Lung (tissue), 12 donors: ENCODE data around the gene CCNQ. TPM values are rescaled to one million over a fixed set of nuclear protein-coding genes. Genes with fewer than 3 reads are reported as not detected.

Source experiments
- ATAC-seq: fragments of 200-7000 bp; cut with Tn5 transposase; one replicate; pipeline ENCODE4 v1.9.1; 2020; ENCODE audit warnings: moderate number of reproducible peaks; ENCODE audit not compliant: insufficient read depth, low FRiP score
- DNase-seq, 3 donors: peaks; one replicate each; pipeline ENCODE4 v3.0.0-alpha.2; 2013 to 2017
- H3K27ac ChIP-seq, 2 donors: one replicate each; pipeline ENCODE4 v1.5.1; 2013; ENCODE audit warnings: mild to moderate bottlenecking in 2 of 2, moderate library complexity in 2 of 2, control low read depth in 1 of 2, inconsistent platforms in 1 of 2, low read depth in 1 of 2, low read length in 1 of 2
- H3K27me3 ChIP-seq, 3 donors: one replicate each; pipeline ENCODE4 v1.5.1; 2013; ENCODE audit warnings: low read length in 2 of 3; ENCODE audit not compliant: control insufficient read depth in 3 of 3, insufficient read depth in 3 of 3
- H3K36me3 ChIP-seq, 4 donors: one replicate each; pipeline ENCODE4 v1.5.1; 2013; ENCODE audit warnings: low read length in 4 of 4, mild to moderate bottlenecking in 1 of 4, moderate library complexity in 1 of 4; ENCODE audit not compliant: control insufficient read depth in 4 of 4, insufficient read depth in 4 of 4
- H3K4me1 ChIP-seq, 5 donors: one replicate each; pipeline ENCODE4 v1.5.1; 2013; ENCODE audit warnings: low read length in 5 of 5, mild to moderate bottlenecking in 2 of 5, moderate library complexity in 1 of 5; ENCODE audit not compliant: control insufficient read depth in 5 of 5, insufficient read depth in 5 of 5
- H3K4me3 ChIP-seq: one replicate; pipeline ENCODE4 v1.5.1; 2013; ENCODE audit warnings: mild to moderate bottlenecking, control low read depth, moderate library complexity
- H3K9ac ChIP-seq, 2 donors: one replicate each; pipeline ENCODE4 v1.5.1; 2013; ENCODE audit warnings: low read length in 2 of 2, control low read depth in 1 of 2; ENCODE audit not compliant: insufficient read depth in 1 of 2
- H3K9me3 ChIP-seq, 4 donors: one replicate each; pipeline ENCODE4 v1.5.1; 2013; ENCODE audit warnings: low read length in 3 of 4, mild to moderate bottlenecking in 1 of 4, moderate library complexity in 1 of 4; ENCODE audit not compliant: control insufficient read depth in 4 of 4, insufficient read depth in 3 of 4
- WGBS, 2 donors: extraction: QIAGEN DNeasy Blood & Tissue Kit; methylation state at CpG; one replicate each; pipeline ENCODE4 v1.1.7; 2013; 5-methylcytosine and 5-hydroxymethylcytosine counted together
- polyA plus RNA-seq, 2 donors: library from polyadenylated mRNA; stranded (reverse); fragments of 200-250 nt; gene quantifications; one replicate each; pipeline ENCODE4 v1.2.1, GENCODE V29; 2013
- total RNA-seq, 2 donors: library from RNA; depleted of rRNA in 1 of 2; stranded (reverse); fragments of >200 nt in 1 of 2; gene quantifications; one replicate each; pipeline ENCODE4 v1.2.1, GENCODE V29; 2014 to 2021
- TF ChIP-seq, protein P1 (sequence below): IDR thresholded peaks from 2 replicates; pipeline ENCODE4 v1.5.1; 2012; ENCODE audit warnings: mild to moderate bottlenecking; ENCODE audit errors: control extremely low read depth, extremely low read depth
- donor health status: control.
- donor health status: control.
- donor health status: Bipolar disorder and iron deficiency.
- donor health status: healthy.
- donor health status: DM: yes; HTN: yes; CAD: no.

The CCNQ gene
- total and polyA plus RNA-seq, 4 donors, result 14.2 to 46.4 (median 24.9) TPM

DNA sequence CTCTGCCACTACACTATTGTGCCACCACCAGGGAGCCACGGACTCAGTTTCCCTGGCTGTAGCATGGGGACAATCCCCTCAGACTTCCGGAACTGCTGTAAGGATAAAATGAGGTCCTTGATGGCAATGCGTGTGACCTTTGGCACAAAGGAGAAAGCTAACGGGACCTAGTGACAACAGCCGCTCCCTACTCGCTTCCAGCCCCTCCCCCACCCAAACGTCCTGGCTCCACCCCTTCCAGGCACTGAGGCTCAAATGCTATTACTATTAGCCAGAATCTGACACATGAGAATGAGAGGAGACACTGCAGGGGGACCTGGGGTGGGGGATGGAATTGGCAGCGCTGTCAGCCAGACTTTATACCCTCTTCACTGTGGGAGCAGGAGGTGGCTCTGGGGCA lies 42.7 kb upstream of the CCNQ start:
- Histone ChIP-seq H3K4me3 (no peak overlapping the region), H3K36me3 (no peaks in the 10 kb centered on the region), H3K9ac (no peak overlapping the region), H3K27me3 (peaks cover 26 to 47% (median 26%) of the 10 kb centered on the region in 3 donors), H3K9me3 (peaks cover 0 to 8% (median 0%) of the 10 kb centered on the region in 4 donors), H3K27ac (no peak overlapping the region), H3K4me1 (peaks cover 0 to 5% (median 2%) of the 10 kb centered on the region in 5 donors)
- WGBS, 2 donors, result 12 to 28% methylated on average over 7 to 8 of the region's 8 CpGs
- DNase-seq (peak in 1 of 3 donors; percentile 11), ATAC-seq (no peak)
- TF ChIP-seq, protein P1, sequence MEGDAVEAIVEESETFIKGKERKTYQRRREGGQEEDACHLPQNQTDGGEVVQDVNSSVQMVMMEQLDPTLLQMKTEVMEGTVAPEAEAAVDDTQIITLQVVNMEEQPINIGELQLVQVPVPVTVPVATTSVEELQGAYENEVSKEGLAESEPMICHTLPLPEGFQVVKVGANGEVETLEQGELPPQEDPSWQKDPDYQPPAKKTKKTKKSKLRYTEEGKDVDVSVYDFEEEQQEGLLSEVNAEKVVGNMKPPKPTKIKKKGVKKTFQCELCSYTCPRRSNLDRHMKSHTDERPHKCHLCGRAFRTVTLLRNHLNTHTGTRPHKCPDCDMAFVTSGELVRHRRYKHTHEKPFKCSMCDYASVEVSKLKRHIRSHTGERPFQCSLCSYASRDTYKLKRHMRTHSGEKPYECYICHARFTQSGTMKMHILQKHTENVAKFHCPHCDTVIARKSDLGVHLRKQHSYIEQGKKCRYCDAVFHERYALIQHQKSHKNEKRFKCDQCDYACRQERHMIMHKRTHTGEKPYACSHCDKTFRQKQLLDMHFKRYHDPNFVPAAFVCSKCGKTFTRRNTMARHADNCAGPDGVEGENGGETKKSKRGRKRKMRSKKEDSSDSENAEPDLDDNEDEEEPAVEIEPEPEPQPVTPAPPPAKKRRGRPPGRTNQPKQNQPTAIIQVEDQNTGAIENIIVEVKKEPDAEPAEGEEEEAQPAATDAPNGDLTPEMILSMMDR, result no peak

DNA sequence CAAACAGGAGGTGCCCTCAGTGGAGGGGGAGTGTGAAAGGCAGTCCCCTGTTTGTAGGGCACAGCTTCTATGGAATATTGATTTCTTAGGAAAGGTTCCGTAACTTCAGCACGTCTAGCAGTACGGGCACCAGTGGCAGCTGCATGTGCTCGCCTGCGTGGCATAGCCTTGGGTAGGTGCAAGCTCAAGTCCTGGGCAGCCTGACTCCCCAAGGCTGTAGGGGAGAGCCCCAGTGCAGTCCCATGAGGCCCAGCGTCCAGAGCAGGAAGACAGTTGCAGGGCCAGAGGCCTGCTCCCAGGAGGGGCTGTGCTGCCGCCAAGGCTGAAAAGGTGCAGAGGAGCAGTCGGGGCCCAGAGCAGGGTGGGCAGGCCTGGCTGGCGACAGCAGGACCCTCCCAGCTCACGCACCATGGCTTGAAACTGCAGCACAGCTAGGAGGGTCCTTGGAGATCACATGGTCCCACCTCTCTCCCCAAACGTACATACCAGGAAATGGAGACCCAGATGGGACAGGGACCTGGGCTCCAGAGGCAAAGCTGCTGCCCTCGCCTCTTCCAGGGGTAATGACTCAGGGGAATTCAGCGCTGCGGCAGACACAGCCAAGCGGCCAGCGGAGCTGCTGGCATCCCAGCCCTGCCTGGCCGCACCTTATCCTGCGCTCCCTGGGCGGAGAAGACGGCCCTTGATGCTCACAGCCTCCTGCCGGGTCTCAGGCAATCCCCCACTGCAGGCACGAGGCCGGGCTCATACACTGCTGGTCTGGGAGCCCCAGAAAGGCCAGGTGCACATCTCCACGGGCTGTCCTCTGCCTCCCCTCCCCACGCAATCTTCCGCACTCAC lies 42.0 kb upstream of the CCNQ start:
- peaks cover 0 to 5% (median 0%) of the 10 kb centered on the region in 5 donors for H3K4me1 ChIP-seq
- H3K27ac ChIP-seq, result no peak overlapping the region
- DNase-seq, result peak in 1 of 3 donors; percentile 10
- H3K27me3 ChIP-seq, result peaks cover 19 to 40% (median 26%) of the 10 kb centered on the region in 3 donors
- TF ChIP-seq, protein P1, result no peak
- no peak for ATAC-seq
- no peak overlapping the region for H3K9ac ChIP-seq
- H3K4me3 ChIP-seq, result no peak overlapping the region
- no peaks in the 10 kb centered on the region for H3K36me3 ChIP-seq
- H3K9me3 ChIP-seq, result peaks cover 0 to 8% (median 0%) of the 10 kb centered on the region in 4 donors
- WGBS, 2 donors, result 49 to 65% methylated on average over 22 to 26 of the region's 26 CpGs

DNA sequence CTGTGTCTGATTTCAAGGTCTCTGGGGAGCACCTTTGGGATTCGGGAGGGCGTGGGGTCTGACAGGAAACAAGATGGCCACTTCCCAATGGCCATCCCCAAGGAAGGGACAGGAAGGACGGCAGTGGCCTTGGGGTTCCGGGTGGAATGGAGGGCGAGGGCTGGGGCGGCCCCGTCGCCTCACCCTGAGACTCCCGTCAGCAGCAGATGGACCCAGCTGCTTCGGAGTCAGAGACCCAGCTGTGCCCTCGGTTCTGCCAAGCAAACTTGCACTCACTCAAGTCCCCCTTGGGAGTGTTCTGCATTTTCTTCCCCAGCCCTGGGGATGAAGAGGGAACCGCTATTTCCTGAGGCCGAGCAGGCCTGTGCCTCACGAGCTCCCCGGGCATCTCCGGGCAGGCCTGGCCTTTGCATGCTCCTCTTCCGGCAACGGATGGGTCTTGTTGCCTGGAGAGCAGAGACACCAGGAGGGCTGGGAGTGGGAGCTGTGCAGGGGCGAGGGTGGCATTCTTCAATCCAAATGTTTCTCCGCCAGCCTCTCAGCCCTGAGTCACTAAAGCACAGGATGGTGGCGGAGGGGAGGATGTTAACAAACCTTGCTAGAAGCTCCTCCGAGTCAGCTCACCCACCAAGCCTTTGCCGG lies 41.2 kb upstream of the CCNQ start:
- no peaks in the 10 kb centered on the region for H3K36me3 ChIP-seq
- TF ChIP-seq, protein P1, result no peak
- no peak for ATAC-seq
- H3K27ac ChIP-seq, result no peak overlapping the region
- H3K4me3 ChIP-seq, result no peak overlapping the region
- peaks cover 12 to 33% (median 23%) of the 10 kb centered on the region in 3 donors for H3K27me3 ChIP-seq
- H3K9me3 ChIP-seq, result peaks cover 0 to 8% (median 0%) of the 10 kb centered on the region in 4 donors
- 79 to 85% methylated on average over 14 to 23 of the region's 23 CpGs for WGBS, 2 donors
- no peak overlapping the region for H3K9ac ChIP-seq
- peaks cover 0 to 5% (median 0%) of the 10 kb centered on the region in 5 donors for H3K4me1 ChIP-seq
- peak in 1 of 3 donors; percentile 14 for DNase-seq
